ENCODE data around the gene APOC4.

Gene APOC4

DNA sequence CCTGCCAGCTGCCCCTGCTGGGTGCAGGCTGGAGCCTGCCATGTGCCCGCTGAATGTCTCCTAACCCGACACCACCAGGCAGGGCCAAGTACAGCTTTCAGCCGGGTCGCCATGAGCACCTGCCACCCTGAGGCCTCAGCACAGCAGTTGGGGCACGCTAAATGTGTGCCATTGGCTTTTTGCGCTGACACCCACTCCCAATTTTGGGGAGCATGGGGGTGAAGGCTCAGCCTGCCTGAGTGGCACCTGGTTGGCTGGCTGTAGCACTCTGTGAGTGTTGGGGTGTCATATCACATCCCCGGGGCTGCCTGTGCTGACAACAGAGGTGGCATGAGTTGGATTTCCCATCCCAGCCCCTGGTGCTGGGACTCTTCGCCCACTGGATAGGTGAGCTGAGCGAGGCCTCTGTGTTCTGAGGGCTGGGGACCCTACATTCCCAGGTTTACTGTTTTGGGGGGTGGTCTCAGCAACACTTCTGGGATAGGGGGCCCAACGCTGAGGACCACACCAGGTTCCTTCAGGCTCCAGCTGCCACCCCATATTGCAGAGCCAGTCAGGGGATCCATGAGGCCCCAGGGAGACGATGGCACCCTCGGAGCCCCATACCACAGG is 52.0 kb downstream of the APOC4 start:
- no peak for DNase-seq (ENCODE audit: low read depth)

Data from stimulated activated CD8-positive, alpha-beta memory T cell treated with anti-CD3 and anti-CD28 coated beads, Interleukin-4, amount 100 ng/mL, for 24 hours (primary cell).